ENCODE results near the gene CTRB2.
"Not testable (repeated sequence)": the region's sequence is repeated elsewhere in the genome, so short reads cannot be mapped to it uniquely, and the experiment has no call there.

CTRB2 gene

DNA sequence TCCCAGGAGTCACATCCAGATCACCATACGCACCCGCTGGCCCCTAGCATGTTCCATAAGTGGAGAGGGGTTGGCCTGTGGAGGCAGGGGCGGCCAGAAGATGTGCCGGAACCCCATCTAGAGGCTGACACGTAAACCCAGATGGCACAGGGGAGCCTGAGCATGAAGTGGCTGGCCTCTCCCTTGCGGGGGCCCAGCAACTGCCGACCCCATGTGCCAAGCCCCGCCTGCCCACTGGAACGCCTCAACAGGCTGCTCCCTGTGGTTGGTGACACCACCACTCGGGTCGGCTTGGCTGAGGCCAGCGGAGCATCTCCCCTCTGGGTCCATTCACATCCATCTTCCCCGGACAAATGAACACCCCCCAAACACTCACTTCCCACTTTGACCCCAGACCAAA lies 35.0 kb upstream of the CTRB2 start:
- no peak for DNase-seq

DNA sequence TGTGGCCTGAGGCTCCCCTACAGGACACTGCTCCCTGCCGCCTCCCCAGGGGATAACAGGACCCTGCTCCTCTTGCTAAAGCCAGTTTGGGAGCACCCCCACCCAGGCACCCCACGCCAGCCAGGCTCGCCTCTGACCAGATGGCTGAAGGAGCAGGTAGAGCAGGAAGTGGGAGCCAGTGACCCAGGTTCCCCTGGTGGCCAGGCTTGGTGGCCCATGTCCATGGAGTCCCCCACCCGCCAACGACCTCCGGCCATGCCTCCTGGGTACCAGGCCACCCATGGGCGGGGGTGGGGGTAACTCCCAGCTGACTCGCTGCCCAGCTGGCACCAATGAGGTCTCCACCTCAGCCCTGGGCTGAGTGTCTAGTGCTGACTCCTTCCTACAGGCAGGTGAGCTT lies 34.5 kb upstream of the CTRB2 start:
- no peak for DNase-seq

DNA sequence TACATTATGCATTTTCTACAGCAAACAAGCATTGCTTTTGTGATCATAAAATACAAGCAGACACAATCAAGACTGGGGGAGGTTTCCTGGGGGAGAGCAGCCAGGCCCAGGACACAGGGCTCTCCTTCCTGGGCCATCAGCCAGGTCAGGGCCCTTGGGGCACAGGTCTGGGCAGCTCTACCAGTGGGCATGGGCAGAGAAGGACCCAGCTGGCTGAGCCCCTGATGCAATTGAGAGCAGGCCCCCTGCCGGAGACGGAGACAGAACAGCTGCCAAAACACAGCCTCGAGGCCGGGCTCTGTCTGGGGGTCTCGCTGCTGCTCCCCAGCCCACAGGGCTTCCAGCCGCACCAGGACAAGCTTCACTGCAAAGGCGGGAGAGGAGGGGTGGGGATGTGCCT lies 33.7 kb upstream of the CTRB2 start:
- not testable (repeated sequence) for DNase-seq

DNA sequence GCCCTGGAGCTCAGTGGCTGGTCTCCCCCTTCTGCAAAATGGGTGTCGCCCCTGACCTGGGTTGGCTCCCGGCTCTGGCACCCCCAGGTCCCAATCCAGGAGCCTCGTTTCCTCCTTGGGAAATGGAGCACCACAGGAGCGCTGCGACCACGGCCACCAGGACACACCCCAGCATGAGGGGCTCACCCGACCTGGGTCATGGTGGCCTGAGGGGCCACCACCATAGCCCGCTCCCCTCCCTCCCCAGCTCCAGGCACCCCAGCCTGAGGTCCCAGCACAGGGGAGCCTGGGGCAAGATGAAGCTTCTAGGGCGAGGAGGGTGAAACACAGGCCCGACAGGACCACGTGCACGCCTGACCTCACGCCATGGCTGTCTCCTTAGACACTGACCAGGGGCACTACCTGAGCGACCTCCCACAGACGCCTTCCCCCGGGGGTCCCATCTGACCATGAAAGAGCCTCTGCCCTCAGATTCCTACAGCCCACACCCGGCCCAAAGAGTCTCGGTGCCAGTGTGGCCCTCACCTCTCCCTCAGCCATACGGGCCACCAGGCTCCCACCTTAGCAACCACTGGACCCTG lies 32.7 kb upstream of the CTRB2 start:
- DNase-seq = no peak

DNA sequence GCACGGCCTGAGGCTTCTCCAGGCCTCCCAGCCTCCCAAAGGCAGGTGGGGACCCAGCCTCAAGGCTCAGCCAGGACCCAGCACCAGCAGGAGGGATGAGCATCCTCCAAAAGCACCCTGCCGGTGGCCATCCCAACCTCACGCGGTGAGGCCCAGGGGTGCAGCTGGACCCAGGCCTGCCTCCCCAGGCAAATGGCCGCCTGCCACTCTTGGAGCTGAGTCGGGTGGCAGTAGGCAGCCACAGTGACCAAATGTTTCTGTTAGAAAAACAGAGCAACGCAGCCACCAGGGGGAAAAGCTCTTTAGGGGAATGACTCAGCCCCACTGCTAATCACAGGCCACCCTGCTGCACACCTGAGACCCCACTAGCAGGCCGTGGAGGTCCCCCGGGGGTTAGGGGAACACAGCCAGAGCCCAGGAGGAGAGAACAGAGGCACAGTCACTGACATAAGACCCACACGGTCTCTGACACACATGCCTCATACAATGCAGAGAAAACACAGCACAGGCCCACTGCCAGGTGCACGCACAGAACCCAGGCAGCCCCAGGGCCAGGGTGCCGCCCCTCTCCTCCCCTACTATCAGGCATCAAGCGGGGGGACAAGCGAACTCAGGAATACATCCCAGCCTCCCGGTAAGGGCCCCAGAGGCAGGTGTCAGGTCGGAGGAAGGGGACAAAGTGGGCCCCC lies 32.0 kb upstream of the CTRB2 start:
- DNase-seq = no peak

DNA sequence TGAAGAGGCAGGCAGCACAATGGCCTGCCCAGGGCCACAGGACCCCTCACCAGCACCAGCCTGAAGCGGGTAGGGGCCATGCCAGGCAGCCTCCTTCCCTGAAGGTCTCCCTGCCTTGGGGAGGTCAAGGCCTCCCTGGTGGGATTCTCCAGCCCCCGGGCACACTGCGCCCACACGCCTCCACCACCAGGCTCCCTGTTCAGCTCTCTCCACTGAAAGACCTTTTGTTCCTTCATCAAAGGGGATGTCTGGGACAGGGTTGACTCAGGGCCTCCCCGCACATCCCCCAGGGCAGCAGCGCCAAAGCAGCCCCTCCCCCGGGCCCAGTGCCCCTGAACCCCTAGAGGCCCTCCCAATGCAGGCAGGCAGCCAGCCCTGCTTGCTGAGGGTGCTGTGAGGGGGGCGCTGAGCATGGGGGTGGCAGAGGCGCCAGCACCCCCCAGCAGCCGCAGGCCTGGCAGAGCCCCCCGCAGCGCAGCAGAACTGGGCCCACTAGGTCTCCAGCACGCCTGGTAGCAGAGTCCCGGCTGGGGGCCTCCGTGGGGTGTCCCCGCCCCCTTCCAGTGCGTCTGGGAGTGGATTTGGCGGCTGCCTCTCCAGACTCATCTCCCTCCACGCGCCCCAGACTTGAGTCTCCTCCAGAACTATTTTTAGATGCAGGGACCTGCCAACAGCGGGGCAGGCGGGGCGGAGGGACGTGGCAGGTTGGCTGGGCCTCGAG lies 31.3 kb upstream of the CTRB2 start:
- peak; percentile 93 for DNase-seq

DNA sequence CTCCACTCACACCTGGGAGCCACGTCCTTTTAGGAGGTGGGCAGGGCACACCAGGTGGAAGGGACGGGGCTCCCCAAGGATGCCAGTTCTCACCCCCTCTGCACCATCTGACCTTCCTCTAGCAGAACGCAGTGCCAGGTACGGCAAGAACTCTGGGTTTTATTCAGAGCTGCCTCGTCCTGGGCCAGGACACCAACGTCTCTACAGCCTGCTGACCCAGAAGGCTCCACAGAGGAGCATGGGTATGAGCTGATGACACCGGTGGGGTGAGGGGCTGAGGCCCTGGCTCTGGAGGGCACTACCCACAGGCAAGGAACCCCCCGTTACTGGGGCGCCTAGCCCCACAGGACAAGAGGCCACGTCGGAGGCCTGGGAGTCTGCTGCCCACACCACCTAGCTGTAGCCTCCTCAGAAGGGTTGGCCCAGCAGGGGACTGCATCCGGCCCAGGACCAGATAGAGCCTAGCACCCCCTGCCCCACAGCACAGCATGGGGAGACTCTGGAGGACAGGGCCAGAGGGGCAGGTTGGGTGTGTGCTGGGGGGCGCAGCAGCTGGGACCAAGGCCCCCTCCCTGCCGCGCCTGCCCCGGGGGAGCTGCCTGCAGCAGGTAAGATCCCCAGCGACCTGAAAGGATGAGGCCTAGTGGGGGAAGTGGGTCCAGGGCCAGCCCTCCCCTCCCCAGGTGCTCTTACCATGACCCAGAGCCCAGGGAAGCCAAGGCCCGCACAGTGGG lies 30.6 kb upstream of the CTRB2 start:
- DNase-seq = no peak

DNA sequence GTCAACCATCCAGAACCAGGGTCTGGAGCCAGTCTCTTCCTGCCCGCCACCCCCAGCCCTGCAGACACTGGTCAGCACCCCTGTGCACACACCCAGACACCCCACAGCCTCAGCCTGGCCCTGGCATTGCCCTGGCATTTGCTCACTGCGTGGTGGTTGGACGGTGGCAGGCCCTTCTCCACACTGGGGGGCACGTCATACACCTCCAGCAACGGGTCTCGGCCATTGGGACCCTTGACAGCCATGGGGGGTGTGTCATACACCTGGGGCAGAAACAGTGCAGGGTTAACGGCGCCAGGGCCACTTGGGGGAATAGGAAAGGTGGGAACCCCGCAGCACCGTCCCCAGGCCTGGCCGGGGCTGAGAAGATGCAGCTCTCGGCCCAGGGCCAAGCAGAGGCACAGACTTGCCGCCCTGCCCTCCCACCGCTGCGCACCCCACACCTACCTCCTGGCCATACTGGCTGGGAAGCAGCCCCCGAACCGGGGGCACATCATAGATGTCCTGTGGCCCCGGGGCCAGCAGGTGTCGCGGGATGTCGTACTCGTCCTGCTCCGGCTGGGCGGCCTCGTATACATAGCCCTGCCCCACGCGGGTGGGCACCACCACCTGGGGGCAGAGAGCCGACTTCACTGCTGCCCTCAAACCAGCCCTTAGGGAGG lies 29.9 kb upstream of the CTRB2 start:
- no peak for DNase-seq

DNA sequence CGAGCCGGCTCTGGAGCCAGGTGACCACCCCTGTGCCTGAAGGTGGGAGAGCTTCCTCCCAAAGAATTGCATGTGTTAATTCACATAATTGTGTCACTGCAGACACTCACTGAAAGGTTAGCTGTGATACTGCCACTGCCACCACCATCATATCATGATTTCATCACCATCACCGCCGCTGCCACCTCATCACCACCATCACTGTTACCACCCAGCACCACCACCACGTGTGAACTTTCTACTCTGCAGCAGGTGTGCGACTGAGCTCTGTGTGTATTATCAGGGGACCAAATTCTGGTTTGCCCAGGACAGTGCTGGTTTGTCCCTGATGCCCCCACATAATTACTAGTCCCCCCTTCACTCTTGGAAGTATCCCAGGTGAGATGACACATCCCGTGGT lies 29.3 kb upstream of the CTRB2 start:
- no peak for DNase-seq

DNA sequence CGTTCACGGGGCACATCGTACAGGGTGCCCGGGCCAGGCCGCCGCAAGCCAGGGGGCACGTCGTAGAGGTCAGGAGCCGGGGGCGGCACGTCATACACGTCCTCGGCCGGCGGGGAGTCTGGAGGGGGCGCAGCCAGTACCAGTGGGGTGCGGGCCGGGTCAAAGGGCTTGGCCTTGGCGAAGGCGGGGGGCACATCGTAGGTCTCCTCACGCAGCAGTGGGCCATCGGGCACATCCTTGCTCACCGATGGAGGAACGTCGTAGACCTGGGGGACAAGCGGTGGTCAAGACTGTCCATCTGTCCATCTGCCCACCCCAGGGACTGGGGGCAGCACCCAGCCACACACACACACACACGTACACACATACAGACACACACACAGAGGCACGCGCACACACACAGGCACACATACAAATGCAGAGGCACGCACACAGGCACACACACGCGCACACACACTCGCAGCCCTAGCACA lies 28.8 kb upstream of the CTRB2 start:
- no peak for DNase-seq

DNA sequence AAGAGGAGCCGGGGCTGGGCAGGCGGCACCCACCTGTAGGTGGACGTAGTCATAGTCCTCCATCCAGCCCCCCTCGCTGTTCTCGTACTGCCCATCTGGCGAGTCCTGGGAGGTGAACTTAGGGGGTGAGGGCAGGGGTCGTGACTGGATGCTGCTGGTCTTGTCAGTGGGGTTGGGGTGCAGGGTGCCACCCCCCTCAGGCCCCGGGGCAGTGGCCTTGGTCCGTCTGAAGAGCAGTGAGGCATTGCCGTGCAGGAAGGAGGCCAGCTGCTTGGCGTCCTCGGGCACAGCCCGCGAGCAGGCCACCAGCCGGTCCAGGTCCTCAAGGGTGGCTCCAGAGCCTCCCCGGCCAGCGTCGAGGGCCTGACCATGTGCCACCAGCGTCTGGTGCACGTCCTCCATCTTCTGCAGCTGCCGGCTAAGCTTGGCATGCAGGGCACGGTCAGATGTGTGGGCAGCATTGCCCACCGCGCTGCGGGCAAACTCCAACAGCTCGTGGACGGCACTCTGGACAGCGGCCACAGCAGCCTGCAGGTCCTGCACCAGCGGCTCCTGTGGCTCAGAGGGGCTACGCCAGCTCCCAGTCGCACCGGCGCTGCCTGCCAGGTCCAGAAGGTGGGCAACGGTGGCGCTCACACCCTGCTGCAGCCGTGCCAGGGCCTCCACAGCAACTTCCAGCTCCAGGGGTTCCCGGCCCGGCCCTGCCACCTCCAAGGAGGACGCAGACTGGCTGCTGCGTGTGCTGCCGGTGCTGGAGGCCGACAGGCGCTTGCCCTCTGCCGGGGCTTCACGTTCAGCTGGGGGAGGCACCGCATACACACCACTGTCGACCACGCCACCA lies 28.1 kb upstream of the CTRB2 start:
- DNase-seq = peak; percentile 37

DNA sequence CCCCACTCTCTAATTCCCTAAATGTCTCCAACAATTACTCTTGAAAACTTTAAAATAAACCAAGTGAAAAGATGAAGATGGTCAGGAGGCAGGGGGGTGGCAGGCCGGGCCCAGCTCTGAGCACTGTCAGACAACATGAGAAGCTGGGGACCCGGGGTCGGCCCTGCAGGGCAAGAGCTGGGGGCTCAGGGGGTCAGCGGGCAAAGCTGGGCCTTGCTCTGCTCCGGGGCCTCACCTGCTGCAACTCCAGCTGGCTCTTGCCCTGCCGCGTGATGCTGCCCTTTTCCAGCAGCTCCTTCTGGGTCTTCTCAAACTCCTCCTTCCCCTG lies 26.6 kb upstream of the CTRB2 start:
- no peak for DNase-seq

DNA sequence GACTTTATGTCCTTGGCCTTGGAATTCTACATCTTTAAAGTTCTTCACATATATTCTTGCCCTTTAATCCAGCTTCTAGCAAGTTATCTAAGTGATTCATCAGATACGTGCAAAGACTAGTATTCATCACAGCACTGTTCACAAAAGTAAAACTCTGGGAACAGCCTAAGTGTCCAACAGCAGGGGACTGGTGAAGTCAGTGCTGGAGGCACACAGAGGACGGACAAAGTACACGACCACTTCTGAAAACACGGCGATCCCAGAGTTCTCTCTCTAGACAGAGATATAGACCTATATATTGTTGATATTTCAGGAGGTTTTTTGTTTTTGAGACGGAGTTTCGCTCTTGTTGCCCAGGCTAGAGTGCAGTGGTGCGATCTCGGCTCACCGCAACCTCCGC lies 24.6 kb upstream of the CTRB2 start:
- DNase-seq = no peak

DNA sequence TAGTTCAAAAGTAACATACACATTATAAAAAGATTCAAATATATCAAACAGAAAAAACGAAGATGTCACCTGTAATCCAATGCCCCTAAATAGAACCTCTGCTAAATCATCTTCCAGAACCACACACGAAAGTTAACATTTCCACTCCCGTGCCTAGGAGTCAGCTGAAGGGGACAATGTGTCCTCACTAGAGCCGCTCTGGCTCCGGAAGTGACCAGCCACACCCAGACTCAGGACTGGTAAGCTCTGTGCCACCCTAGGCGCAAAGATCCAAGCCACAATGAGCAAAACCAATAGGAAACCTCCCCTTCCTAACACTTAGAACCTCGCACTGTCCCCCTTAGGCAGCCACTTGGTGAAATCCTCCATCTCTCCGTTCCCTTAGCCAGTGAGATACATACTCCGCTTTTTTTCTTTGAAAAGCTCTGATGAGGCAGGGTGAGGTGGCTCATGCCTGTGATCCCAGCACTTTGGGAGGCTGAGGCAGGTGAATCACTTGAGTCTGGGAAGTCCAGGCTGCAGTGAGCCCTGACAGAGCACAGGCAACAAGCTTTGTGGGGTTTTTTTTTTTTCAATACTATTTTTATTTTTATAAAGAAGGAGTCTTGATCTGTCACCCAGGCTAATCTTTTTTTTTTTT lies 23.6 kb upstream of the CTRB2 start:
- DNase-seq = peak; percentile 17

DNA sequence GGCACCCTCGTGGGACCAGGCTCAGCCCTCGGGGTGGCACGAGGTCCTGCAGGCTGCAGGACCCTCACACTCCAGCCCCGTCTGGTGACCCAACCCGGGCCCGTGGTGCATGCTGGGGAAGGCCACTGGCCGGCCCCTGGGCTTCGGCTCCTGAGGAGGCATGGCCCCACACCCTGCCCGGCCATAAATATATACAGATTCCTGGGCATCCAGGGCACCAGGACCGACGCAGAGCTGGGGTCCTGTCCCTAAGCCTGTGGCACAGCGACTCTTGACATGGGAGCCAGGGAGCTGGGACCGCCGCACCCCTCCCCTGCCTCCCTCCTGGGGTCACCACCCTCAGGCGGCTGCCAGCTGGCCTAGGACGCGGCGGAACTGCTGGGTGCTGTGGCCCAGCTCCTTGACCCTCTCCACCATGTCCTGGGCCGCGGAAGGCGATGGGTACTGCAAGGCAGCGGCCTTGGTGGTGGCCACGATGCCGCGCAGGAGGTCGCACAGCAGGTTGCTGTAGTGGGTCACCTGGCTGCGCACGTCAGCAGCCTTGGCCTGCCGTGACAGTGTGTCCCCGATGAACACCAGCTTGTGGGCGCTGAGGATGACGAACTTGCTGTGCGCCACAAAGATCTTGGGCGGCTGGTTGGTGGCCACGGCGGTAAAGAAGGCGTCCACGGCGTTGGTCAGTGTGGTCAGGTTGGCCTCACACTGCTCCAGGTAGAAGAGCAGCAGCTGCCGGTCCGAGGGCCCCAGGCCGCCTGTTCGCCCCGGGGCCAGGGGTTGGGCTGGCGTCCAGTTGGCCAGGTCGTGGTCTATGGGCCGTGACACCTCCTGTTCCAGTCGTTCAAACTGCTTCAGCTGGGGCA lies 22.4 kb upstream of the CTRB2 start:
- DNase-seq = peak; percentile 31

DNA sequence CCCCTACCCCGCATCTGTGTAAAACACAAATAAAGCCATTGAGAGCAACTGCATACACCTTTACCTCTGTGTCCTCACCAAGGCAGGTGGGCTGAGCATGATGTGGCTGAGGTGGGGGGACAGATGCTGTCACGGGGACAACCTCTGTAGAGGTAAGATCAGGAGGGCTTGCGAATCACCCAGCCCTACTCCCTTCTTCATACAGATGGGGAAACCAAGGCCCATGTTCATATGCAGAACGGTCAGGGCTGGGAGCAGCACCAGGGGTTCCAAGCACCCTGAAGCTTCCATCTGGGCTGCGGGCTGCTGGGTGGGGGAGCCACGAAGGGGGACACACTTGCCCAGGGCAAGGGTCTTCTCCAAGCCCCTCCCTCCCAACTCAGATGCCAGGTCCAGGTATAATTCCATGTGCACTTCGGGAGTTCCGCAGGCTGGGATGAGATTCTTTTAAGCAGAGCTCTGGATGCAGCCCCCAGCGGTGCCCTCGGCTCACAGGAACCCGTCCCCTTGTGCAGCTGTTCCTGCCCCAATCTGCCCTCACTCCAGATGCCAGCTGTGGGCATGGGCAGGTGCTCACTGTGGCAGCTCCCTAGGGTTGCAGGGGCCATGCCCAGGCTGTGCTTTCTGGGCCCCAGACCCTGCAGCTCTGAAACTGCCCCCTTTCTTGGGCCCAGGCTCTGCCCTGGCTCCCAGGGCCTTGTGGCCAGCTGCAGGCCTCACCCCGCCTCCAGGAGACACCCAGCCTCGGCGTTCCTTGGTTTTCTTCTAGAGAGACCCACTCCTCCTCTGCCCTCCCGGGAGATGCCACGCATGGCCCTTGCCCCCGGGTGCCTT lies 21.4 kb upstream of the CTRB2 start:
- peak; percentile 22 for DNase-seq

DNA sequence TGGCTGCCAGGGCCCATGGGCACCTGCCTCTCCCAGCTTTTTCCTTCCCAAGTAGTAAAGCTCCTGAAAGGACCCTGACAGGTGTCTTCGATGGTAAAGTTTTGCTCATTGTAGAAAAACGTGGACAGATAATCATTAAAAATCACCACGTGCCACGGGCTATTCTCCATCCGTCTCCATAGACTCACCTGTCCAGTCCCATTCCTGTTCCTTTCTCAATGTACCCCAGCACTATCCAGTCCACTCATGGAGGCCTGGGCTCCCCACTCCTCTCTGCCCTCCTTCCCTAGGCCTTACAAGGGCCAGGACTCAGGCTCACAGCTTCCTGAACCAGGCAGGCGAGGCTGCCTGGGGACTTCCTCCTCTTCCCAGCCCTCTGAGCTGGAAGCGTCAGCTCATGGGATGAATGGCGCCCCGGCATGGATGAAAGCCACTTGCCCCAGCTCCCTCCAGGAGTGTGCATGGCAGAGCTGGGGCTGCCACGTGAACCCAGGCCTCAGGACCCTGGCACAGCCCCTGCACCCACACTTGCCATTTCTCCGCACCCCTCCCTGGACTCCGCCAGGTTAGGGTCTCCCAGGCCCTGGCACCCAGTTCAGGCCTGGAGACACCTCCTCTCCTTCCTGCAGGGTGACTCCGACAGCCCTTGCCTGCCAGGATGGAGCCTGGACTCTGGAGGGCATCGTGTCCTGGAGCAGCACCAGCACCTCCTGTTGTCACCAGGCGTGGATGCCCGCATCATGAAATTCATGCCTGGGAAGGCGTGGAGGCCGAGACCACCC lies 20.6 kb upstream of the CTRB2 start:
- DNase-seq = peak; percentile 28

DNA sequence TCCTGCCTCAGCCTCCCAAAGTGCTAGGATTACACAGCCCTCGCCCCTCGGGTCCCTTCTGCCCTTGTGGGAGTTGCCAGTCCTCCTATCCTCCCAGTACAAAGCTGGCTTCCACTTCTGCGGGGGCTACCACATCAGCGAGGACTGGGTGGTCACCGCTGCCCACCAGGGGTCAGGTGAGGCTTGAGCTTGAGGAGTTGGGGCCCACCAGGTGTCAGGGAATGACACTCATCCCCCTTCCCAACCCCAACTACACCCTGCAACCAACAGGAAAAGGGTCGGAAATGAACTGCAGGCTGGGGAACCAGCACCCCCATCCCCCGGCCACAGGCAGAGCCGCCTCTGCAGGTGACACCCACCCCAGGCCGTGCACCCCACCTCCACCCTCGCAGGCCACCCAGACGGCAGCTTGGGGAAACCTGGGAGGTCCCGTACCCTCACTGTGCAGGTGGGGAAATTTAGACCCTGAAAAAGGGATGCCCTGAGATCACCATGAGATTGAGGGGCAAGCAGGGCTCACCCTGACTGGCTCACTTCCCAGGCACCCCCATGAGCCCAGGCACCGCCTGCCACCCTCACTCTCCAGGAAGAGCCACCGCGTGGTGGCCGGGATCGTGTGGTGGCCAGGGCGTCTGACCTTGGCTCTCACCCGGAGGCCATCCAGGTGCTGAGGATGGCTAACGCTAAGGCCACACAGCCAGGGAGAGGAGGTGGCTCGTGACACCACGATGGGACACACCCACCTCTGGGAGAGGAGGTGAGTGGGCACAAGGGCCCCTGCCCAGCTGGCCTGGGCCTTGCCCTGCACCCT lies 19.8 kb upstream of the CTRB2 start:
- DNase-seq = no peak

Measured in femur (tissue), 1 donor.